HG02852 (cell line): ENCODE data around the gene FAAP20.
A peak's percentile ranks its signal among the peaks of the same experiment; 100 is the strongest.

Experiments
- ATAC-seq: cut with Tn5 transposase; IDR thresholded peaks from one replicate; pipeline ENCODE4 v1.9.1; 2021; ENCODE audit warnings: mild to moderate bottlenecking, moderate library complexity; ENCODE audit not compliant: unreplicated experiment

Gene FAAP20

DNA sequence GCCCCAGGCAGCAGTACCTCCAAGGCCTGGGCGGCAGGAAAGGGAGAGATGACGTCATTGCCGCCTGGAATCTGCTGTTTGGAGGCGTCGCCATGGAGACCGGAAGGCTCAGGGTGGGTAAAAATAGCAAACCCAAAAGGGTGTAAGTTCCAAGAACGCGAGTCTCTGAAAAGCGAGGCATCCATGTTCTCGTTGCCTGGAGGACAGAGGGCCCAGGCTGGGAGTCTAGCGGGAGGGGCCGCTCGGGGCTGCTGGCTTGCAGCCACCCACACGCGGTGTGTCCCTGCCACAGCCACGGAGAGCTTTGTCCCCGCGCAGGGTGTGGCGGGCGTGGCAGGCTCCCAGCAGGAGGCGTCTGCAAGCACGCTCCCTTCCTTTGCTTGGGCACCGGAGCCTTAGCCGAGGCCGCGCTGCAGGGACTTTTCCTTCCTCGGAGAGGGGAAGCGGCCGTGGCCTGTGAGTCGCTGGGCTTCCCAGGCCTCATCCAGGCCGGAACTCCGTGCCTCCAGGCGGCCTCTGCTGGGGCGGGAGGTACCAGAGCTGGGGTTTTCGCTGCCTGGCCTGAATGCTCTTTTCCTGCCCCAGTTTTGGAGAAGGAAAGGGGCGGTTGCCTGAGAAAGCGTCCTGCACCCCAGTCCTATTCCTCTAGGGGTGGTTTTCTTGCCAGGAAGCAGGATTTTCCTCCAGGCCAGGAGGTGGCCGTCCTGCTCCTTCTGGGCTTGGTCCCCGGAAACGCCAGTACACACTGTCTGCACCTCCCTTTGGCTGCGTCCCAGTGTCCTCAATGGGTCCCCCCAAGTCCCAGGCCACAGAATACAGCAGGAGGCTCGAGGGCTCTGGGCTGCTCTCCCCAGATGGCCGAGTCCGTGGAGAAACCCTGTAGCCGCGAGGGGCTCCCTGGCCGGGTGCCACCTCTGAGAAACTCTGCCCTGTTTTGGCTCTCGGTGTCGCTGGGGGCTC lies 18.2 kb upstream of the FAAP20 start:
- ATAC-seq, result no peak

DNA sequence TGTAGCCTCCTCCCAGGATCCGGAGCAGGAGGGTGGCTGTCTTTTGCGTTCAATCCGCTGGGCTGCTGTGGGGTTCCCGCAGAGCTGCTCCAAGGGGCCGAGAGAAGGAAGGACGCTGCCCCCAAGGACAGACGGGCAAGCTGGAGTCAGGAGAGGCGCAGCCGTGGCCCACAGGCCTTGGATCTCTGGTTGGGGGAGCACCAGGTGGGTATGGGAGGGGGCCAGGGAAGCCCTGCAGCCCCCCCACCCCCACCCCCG lies 17.6 kb upstream of the FAAP20 start:
- ATAC-seq, result no peak

DNA sequence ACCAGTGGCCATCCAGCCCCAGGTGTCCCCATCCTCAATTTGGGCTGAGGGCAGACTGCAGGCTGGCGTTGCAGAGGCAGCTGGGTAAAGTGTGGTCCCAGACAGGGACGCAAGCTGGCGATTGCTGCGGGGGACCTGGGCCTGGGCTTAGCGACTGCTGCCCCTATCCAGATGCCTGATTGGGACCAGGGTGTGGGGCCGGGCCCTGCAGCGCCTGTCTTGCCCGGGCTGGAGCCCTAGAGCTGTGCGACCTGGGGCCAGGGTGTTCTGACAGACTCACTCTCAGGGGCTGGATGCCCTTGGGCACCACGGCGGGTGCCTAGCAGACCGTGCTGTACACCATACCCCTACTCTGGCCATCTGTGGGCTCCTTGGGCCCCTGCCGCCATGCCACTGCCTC lies 16.2 kb upstream of the FAAP20 start:
- no peak for ATAC-seq

DNA sequence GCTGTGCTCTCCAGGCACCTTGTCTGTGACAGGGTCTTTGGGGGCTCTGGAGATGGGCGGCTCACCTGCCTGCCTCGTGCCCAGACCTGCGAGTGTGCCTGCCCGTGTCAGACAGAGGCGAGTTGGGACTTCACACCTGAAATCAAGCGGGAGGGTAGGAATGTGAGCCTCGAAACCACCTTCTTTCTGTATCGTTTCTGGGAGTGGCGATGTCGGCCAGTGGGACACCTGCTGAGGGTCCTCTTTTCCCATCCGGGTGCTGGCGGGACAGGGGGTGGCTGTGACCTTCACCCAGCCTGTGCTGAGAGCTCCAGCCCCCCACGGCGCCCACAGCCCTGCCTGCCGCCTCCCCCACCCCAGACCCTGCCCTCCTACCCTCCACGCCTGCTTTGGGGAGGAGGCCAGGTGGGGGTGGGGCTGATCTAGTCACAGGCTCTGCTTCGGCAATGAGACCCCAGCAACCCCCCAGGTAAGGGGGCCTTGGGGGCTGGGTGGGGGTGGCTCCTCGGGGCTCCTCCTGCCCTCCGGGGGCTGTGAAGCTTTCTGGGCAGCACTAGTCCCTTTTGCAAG lies 15.6 kb upstream of the FAAP20 start:
- no peak for ATAC-seq

DNA sequence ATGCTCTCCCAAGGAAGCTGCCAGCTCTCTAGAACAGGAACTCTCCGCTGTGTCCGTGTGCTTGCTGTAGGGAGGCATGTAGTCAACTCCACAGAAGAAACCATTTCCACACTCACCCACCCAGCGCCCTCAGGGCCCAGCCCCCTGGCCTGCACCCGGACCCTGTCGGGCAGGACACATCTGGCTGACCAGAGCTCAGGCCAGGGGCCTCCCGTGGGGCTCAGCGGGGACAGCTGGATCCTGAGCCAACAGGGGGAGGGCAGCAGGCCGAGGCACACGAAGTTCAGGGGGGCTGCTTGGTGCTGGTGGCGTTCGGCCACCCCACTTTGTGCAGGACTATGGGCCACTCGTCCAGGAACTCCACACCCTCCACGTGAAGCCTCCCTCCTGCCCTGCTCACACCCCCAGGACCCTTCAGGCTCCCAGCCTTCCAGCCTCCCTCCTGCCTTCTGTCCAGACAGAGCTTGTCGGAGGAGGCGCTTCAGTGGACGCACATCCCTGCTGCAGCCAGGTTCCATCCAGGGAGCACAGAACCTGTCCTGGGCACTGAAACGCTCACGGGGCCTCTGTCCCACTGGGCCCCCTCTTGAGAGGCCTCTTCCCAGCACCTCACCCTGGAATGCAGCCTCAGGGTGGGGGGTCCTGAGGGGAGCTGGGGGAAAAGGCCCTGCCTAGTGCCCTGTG lies 15.0 kb upstream of the FAAP20 start:
- no peak for ATAC-seq

DNA sequence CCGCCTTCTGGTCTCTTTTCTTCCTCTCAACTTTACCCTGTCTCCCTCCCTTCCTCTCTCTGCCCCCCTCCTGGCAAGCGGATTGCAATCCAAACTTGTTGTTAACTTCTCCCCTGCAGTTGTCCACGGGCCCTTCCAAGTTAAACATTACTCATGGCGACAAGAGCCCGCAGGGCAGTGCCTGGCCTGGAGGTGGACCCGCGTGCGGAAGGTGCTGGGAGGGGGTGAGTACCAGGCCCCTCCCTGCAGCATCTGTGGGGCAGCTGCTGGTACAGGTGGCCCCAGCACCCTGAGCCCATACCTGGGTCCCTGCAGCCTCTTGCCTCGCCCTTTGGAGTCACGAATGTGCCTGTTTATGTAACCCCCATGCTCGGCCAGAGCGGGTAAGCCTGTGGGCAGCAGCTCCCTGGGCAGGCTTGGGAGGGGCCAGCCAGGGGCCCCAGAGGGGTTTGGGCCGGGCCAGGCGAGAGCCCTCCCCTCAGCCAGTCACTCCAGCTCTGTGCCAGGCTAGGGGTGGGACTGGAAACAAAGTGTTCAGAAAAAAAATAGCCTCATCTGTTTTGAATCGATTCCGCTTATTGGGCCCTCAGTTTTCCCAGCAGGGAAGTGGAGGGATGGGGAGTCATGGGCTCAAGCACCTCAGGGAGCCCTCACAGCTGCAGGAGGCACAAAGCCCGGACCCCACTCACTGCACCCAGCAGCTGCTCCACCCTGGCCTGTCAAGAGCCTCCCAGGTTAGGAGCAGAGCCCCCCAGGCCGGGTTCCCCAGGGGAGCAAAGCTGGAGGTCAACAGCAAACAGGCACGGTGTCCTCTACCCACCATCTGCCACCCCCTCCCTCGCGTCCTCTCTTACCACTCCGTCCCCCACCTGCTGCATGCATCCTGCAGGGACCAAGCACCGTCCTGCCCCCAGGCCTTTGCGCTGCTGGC lies 14.0 kb upstream of the FAAP20 start:
- no peak for ATAC-seq

DNA sequence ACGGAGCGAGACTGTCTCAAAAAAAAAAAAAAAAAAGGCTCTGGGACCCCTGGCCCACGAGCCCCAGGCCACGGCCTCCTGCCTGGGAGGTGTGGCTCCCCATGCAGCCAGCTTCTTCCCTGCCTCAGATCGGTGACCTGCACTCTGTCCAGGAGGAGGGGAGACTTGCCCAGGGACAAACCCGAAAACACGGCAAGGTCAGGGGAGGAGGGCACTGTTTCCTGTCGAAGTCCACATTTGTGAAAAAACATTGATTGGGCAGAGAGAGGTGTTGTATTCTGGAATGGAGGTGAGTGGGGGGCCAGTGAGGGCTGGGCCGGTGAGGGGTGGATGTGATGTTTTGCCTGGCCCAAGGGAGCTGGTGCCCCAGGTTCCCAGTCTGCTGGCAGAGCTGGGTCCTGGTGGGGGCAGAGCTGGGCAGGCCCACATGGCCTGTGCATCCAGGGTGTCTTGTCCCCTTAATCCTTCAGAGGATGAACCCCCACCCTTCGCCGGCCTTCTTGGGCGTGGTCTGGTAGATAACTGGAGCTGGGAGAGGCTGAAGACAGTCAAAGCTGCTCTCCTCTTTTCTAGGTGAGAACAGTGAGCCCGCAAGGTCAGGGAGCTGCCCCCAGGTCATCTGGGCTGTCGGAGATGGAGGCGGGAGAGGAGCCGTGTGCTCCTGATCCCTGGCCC lies 12.4 kb upstream of the FAAP20 start:
- no peak for ATAC-seq

DNA sequence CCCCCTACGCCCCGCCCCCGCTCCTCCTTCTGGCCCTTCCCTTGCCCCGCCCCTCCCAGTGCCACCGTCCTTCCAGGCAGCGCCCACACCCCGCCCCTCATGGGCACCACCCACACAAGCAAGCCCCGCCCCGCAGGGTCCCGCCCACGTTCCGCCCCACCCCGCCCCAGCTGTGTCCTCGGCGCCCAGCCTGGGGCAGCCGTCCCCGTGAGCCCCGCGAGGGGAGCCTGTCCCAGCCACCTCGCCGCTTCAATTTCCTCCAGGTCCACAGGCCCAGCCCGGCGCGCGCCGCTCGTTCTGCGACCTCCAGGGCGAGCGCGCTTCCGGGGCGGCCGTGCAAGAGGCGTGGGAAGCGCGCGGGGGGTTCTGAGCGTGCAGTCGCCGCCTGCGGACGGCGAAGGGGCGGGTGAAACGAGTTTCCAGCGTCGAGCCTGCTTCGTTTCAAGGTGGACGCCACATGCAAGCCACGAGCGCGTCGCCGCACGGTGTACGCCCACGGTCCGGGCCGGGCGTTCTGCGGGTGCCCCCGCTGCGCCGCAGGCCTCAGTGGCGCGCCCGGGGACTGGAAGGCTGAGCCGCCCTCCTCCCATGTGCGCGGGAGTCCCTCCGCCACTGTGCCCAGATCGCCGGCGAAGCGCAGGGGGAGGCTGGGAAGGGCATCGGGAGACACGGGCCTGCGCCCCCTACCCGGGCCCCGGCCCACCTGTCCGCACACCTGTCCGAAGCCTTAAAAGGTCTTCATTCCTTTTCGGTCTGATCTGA lies 10.8 kb upstream of the FAAP20 start:
- peak; percentile 52 for ATAC-seq

DNA sequence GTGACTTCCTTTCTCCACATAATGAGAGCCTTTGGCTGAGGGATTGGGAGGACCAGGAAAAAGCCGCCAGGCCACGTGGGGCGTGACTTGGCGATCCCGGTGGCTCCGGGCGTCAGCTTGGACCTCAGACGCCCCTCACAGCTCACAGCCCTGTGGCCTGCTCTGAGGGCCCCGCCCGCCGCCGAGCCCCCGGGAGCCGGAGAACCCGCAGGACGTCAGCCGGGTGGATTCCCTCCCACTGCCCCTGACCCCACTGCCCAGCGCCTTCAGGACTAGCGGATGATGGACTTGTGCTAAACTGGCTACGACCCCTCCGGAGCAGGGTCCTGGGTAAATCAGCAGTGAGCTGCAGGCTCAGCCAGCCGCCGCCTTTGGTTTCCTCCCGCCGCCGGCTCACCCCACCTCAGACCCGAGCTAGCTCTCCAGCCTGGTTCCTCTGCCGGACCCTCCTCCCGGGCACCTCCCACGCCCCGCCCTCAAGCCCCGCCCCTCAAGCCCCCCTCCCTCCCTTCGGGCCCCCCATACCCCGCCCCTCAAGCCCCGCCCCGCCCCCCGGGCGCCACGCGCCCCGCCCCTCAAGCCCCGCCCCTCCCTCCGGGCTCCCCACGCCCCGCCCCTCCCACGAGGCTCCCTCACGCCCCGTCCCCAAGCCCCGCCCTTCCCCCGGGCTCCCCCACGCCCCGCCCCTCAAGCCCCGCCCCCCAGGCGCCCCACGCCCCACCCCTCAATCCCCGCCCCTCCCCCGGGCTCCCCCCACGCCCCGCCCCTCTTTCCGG lies 10.0 kb upstream of the FAAP20 start:
- ATAC-seq, result no peak

DNA sequence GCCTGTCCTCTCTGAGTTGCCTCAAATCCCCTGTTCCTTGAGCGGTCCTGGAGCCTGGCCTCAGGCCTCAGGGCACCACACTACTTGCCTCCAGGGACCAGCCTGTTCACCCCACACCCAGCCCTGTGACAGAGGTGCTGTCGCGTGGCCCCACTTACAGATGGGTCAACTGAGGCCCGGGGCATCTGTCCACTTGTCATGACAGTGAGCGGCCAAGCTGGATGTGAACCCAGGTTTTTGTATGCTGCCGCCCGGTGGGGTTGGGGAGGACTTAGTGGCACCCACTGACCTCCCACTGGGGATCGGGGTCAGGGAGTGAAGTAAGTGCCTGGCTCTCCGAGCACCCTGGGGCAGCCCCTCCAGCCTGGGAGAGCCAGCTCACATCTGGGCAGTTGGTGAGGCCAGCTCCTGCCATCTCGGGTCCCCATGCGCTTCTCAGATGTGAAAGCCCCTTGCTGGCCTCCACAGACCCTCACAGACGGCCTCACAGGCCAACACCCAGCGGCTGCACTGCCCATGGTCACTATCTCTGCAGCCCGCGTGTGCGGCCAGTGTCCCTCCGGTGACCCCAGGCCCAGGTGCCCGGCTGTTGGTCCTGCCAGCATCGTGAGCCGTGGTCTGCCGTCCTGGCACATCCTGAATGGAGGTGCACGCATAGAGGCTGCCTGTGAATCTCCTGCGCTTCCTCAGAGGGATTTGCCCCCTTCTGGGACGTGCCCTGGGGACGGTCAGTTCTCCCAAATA lies 9.3 kb upstream of the FAAP20 start:
- no peak for ATAC-seq

DNA sequence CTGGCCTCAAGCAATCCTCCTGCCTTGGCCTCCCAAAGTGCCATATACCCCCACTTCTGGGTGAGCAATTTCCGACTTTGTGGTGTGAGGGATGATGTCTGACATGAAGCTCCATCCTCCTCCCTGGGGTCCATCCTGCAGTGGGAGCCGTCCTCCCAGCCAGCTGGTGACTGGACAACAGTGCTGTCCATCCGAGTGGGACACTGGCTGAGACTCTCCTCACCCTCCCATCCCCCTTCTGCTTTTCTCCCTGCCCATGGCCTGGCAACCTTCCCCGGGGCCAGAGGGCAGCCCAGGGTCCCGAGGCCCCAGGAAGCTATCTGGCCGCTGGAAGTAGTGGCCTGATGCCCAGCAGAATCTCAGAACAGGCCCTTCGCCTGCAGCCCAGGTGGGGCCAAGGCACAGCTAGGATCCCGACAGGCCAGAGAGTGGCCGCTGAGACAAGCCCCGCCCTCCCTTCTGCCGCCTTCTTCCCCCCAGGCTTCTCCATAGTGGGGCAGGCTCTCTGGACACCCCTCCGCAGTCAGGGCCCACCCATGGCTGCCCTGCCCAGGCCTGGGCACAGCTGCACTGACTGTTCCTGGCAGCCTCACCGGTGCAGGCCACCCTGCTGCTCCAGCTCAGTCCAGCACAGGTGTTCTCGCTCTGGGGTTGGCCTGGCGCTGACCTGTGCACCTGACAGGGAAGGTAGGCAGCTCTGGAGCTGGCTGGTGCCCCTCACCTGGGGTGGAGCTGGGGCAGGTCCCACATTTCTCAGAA lies 8.4 kb upstream of the FAAP20 start:
- ATAC-seq, result no peak

DNA sequence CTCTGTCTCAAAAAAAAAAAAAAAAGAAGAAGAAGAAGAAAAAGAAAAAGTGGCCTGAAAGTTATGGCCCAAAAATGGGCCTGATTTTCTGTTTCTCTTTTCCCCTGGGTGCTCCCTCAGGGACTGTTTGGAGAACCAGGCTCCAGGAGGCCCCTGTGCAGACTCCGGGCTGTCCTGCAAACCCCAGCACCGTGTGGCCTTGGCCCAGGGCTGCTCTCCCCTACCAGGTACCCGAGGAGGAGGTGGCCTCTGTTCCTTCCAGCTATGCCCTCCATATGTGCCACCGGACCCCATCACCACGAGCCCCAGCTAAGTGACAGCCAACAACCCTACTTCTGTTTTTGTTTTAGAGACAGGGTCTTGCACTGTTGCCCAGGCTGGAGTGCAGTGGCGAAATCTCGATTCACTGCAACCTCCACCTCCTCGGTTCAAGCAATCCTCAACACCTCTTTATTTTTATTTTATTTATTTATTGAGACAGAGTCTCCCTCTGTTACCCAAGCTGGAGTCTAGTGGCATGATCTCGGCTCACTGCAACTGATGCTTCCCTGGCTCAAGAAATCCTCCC lies 7.5 kb upstream of the FAAP20 start:
- ATAC-seq, result no peak

DNA sequence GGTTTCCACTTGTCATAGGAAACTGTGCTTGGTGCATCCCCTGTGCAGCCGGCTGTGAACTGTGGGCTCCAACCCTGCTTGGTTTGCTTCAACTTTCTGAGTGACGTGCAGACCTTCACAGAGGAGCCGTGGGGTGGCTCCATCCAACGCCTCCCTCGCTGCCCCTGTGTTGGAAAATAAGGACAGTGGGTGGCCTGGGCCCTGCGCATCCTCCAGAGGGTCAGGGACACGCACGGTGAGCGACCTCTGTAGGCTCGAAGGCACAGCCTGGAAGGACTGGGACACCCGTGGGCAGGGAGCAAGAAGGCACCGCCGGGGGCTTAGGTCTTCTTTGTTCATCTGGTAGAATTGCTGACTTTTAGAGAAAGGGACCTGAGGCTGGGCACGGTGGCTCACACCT lies 6.5 kb upstream of the FAAP20 start:
- ATAC-seq, result no peak

DNA sequence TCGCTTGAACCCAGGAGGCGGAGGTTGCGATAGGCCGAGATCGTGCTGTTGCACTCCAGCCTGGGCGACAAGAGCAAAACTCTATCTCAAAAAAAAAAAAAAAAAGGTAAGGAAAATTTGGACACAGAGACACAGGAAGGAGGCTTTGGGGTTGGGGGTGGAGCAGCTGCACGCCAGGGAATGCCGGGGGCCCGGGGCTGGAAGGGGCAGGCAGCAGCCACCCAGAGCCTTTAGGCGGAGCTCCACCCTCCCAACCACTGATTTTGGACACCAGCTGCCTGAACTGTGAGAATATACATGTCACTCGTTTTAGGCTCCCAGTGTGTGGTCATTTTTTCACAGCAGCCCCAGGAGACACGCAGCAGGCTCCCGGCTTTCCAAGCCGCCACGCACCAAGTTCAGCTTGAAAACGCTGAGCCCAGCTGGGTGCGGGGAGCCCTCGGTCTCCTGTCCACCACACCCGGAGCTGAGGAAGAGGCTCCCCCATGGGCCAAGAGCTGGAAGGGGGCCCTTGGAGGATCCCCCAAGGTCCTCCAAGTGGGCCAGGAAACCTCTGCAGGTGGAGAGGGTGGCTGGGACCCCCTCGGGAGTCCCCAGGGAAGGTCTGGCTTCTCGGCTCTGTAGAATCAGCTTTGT lies 5.9 kb upstream of the FAAP20 start:
- no peak for ATAC-seq

DNA sequence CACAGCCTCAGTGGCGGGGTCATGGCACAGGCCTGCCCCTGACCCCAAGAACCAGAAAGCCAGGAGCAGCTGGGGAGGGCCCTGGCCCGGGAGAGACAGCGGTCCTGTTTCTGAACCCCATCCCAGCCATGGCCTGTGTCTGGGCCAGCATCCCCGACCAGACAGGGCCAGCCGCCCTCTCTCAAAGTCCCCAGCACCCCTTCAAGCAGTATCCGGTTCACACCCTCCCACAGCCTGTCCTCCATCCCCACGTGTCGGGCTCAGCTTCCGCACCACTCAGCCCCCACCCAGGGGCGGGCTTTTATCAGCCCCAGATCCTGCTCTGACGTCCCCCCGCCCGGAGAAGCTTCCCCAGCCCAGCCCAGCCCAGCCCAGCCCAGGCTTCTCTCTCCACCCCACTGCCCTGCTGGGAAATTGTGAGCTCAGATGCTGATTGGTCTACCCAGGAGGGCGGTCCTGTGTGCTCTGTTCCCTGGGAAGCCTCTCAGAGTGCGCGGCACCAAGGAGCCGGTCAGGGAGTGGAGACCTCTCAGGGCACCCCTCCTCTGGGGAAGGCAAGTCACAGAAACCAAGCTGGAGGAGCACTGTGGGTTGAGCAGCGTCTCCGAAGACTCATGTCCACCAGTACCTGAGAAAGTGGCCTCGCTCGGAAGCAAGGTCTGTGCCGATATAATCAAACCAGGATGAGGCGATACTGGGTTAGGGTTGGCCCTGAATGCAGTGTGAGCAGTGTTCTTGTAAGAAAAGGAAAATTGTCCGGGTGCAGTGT lies 4.7 kb upstream of the FAAP20 start:
- ATAC-seq, result peak; percentile 33

DNA sequence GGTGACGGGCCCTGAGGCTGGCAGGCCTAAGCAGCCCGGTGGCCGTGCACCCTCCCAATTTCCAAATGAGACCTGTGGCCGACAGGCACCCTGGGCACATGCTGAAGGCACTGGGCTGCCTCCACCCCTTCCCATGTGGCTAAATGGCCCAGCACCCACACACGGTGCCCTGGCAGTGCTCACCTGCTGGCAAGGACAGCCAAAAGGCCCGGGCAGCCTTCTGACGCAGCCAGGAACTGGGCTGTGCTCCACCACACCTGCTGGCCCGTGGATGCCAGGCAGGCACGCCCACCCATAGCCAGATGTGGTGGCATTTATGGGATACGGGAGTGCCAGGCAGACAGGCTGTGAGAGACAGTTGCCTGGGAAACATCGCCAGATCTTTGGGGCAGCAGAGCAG lies 4.0 kb upstream of the FAAP20 start:
- ATAC-seq, result no peak
